GM18867 (cell line): Measurements from ENCODE around the gene CST11.

Experiments
- ATAC-seq: cut with Tn5 transposase; IDR thresholded peaks from one replicate; pipeline ENCODE4 v1.9.1; 2021; ENCODE audit warnings: mild to moderate bottlenecking, moderate library complexity; ENCODE audit not compliant: unreplicated experiment

The CST11 gene

DNA sequence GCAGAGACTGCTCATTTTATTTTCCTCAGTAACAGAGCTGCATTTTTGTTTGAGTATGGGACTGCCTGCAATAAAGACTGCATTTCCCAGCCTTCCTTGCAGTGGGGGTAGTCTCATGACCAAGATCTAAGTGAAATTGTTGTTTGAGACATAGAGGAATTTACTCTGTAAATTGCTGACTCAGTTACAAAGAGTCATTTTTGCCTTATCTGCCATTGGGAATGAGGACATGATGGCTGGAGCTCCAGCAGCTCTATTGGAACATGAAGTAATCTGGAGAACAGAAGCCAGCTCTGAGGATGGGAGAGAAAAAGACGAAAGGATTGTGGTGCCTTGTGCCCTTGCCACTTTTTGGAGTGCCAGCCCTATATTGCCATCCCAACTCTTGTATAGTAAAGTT is 2.1 kb upstream of the CST11 start:
- no peak for ATAC-seq

DNA sequence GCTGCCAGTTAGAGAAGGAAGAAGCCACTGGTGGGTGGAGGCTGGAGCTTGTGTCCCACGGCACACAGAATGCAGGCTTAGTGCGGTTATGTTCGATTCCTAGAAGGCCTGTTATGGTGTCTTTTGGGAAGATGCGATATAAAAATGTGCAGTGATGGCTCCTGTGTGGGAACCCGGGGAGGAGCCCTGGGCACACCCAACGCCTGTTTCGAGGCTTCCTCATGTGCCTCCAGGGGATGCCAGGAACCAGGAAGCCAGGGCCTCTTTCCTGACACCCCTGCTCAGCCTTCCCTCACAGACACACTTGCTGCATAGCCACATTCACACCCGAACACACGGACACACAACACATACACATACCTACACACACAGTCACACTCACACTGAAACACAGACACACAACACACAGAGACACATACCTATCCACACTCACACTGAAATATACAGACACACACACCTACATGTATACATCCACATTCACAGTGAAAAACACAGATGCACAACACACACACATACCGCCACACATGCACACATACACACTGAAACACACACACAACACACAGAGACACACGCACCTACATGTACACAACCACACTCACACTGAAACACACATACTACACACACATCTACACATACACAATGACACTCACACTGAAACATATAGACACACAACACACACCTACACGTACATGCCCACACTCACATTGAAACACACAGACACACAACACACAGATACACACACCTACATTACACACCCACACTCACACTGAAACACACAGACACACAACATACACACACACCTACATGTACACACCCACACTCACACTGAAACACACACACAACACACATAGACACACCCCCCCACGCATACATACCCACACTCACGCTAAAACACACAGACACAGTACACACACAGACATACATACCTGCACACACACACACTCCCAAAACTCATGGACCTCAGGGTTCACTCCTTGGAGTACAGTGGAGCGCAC is 1.2 kb upstream of the CST11 start:
- ATAC-seq, result no peak

DNA sequence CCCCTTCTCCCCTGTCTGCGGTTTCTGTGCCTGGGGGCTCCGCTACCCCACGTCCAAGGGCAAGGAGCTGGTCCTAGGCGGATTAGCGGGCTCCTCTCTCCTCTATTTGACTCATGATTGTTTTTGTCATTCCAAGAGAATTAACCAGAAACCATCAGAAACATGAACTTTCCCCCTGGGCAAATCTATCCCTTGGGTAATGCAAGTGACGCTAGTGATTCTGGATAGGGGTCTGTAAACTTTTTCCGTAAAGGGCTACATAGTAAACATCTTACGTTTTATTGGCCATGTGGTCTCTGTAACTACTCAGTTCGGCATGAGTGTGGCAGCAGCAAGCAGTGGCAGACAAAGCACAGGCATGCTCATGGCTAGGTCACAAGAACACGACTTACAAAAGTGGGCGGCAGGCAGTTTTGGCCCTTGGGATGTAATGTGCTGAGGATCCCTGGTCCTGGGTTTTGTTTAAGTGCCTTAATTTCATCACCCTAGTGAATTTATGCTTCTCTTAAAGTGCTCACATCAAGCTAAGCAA is 654 bp downstream of the CST11 start:
- no peak for ATAC-seq

DNA sequence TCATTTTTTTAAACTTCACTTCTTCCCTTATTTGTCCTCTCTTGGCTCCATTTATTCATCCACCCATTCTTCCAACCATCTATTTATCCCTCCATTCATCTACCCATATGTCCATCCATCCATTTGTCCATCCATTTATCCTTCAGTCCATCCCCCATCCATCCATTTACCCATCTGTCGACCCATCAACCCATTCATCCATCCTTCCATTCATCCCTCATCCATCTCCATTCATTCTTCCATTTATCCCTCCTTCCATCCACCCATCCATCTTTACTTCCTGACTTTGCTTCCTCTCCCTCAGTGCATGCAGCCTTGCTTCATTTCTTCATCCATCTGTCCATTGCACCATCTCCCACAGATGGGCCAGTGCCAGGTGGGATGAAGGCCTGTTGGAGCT is 1.8 kb downstream of the CST11 start:
- ATAC-seq, result no peak

DNA sequence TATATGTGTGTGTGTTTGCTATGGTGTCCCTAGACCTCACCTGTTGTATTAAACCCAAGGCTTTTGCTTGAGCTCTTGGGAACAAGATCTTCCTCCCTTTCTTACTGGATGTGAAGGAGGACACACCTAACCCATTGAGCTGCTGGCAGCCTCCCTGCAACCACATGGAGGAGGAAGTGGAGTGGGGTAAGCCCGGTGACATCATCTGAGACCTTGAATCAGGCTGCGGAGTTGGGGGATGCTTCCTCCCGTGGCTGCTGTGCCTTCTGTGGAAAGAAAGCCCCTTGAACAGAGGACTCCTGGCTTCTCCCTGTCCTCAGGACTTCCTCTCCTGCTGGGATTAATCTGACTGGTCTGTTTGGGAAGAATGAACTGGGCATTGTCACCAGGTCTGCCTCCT is 3.3 kb downstream of the CST11 start:
- ATAC-seq, result no peak

DNA sequence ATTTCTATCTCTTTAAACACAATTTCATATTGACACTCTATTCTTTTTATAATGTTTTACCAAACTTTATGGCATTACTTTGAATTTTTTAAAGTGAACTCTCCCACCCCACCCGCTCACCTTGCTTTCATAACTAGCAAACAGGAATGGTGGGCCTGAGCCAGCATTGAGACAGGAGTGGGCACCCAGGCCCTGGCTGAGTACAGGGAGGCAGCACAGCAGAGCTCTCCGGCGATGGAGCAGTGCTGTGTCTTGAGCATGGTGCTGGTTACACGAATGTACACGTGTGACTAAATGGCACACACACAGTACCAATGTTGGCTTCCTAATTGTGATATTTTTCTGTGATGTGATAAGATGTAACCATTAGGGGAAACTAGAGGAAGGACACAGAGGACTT is 4.5 kb downstream of the CST11 start:
- no peak for ATAC-seq

DNA sequence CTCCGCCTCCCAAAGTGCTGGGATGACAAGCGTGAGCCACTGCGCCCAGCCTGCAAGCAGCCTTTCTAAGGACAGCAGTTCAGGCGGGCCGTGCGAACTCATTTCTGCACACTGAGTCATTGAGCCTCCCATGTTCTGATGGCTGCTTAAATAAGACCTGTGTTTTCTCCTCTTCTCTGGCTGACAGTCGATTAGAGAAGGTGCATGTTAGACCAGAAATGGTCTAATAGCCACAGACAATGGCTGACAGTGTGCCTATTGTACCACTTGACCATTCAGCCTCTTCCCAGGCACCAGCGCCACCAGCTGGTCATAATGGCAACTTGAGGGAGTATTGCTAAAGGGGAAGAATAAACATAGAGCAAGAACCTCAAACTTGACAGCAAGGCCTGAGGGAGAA is 6.2 kb downstream of the CST11 start:
- ATAC-seq, result no peak

DNA sequence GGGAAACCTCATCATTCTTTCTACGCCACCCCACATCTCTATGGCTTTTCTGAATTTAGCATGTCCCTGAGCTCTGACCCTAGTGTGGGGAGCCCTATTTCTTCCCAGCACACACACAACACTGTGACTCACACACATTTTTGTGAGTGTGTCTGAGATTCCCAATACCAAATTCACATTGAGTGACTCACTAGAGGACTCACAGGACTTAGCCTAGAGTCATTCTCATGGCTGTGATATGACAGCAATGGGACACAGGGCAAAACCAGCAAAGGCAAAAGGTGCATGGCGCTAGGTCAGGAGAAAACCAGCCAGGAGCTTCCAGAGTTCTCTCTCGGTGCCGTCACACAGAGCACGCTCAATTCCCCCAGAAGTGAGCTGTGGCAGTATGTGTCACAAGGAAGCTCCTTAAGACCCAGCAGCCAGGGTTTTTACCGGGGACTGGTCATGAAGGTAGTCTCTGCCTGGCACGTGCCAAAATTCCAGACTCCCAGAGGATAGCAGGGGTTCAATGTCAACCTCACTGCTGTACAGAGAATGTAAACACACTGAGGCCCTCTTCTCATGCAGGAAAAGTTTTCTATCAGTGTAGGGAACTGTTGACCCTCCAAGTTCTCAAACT is 7.0 kb downstream of the CST11 start:
- no peak for ATAC-seq

DNA sequence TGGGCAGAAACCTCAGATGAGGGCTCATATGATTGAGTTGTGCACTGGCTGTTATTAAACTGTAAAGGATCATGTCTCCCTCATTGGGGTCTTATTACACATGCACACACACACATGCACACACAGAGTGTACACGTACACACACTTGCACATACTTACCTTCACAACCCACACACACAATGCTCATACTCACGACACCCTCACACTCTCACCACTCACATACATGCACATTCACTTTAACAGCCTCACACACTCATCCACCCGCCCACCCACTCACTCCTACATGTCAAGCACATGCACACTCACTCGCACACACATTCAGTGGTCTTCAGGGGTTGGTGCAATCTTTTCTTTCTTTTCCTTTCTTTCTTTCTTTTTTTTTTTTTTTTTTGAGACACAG is 7.8 kb downstream of the CST11 start:
- ATAC-seq, result no peak

DNA sequence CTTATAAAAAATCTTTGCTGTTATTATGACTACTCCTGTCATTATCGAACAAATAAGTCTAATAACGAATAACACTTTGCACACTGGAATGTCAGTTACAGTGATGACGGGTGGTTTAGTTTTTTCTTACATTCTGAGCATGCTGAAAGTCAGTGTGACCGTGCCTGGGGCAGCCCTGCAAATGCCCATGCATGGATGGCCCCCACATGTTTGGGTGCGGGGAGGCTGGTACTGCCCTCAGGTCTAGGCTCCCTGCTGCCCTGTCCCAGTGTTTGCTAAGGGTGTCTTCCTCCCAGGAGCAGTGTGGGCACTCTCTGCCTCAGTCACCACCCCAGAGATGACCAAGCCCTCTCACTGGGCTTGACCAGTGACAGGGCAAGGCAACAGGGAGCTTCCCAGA is 10.2 kb downstream of the CST11 start:
- no peak for ATAC-seq

DNA sequence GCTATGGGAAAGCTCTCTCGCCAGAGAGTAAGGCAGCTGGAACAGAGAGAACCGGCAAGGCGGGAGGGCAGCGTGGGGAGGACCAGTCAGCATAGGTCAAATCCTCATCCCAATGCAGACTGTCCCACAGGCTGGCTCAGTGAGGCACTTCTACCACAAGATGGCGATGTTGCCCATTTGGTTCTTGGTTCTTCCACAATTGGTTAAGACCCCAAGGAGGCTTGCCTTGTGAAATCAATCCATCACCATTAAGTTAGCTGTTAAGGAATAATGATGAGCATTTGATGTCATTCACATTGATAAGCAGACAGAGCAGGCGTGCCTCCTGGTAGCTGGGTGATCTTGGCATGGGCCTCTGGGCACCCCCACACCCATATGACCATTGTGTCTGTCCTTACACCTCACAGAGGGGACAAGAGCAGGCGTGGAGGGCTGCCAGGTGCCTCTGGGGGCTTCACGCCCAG is 10.8 kb downstream of the CST11 start:
- peak; percentile 85 for ATAC-seq

DNA sequence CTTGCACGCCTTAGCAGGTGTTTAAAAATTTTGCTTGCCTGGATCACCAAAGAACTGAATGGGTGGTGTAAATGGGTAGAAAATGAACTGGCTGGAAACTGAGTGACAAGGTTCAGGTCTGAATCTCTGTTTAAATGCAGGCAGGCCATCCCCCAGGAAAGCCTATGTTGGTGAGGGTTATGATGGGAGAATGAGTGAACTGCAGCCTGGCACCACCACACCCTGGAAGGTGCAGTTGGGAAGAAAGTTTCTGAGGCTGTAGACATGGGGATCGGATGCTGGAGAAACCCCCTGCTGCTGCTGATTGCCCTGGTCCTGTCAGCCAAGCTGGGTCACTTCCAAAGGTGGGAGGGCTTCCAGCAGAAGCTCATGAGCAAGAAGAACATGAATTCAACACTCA is 12.7 kb downstream of the CST11 start:
- ATAC-seq, result no peak

DNA sequence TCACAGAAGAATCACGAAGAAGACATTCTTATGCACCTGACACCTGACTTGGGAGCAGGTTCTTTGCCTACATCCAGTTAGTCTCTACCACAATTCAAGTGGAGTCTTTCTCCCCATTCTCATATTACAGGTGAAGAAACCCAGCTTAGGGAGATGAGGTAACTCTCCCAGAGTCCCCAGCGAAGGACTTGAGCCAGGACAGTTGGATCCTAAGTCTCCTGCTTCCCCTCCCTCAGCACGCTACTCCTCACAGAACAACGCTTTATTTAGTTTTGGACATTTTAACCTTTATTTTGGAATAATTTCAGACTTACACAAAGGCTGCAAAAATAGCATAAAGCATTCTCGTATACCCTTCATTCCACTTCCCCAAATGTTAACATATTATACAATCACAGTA is 14.0 kb downstream of the CST11 start:
- ATAC-seq, result no peak

DNA sequence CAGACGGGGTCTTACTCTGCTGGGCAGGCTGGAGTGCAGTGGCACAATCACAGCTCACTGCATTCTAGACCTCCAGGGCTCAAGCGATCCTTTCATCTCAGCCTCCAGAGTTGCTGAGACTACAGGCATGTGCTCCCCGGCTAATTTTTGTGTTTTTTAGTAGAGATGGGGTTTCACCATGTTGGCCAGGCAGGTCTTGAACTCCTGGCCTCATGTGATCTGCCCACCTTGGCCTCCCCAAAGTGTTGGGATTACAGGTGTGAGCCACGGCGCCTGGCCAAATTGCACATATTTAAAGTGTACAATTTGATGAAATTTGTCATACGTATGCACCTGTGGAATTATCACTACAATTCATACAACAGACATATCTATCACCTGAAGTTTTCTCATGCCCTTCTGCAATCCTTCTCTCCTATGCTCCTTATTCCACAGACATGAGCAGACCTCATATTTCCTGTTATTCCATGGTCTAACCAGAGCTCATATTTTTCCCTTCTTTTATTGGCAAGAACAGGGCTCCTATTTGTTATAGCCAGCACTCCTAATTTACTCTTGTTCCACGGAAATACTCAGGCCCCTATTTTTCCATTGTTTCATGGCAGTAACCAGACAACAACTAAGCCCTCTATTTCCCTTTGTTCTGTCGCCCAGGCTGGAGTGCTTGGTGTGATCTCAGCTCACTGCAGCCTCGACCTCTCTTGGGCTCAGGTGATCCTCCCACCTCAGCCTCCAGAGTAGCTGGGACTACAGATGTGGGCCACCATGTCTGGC is 15.4 kb downstream of the CST11 start:
- no peak for ATAC-seq

DNA sequence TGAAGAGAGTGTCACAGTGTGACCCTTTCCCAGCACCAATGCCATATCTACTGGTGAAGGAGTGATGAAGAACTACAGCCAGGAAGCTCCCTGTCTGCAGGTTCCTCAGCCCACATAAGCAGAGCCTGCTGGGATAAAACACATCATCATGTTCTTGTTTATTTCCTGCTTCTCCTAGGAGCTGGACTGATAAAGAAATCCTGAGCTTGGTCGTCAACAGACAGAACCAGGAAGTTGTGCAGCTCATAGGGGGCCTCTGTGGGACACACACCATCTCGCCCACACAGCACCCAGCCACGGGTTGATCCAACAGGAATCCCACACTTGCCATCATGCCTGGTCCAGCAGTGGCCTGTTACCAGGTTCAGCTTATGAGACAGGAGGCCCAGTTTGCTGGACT is 16.0 kb downstream of the CST11 start:
- ATAC-seq, result no peak

DNA sequence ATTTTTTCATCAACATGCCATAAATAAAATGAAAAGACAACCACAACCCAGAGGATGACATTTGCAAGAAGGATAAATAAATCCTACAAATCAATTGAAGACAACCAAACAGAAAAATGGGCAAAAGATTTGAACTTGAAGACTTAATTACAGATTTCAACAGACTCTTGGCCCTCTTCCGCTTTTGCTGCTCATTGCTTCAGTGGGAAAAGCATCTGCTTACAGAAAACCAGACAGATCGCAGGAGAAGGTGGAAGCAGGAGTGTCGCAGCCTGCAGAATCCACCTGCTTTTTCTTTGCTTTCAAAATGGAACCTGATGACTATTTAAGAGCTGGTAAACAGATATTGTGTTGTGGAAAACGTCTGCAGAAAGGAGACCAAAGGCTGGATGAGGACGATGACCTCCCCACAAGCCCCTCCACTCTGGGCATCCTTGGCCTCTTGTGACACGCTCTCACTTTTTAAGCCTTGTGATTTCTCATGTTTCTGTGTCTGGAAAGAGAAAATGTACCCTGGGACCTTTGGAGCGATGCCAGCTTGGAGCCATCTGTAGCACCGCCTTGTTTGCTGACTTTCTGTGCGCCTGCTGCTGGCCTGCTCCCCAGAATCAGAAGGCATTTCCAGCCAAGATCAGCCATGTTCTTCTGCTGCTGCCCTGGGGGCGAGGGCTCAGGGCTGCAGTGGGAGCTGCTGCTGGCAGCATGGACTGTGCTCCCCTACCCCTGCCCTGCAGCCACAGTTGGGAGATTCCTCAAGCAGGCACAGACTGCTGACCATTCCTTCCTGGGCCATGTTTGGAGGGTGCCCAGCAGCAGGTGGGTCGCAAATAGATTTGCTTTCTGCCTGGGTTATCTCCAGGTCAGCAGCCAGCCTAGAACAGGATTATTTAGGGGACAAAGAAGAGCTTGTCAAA is 16.8 kb downstream of the CST11 start:
- no peak for ATAC-seq

DNA sequence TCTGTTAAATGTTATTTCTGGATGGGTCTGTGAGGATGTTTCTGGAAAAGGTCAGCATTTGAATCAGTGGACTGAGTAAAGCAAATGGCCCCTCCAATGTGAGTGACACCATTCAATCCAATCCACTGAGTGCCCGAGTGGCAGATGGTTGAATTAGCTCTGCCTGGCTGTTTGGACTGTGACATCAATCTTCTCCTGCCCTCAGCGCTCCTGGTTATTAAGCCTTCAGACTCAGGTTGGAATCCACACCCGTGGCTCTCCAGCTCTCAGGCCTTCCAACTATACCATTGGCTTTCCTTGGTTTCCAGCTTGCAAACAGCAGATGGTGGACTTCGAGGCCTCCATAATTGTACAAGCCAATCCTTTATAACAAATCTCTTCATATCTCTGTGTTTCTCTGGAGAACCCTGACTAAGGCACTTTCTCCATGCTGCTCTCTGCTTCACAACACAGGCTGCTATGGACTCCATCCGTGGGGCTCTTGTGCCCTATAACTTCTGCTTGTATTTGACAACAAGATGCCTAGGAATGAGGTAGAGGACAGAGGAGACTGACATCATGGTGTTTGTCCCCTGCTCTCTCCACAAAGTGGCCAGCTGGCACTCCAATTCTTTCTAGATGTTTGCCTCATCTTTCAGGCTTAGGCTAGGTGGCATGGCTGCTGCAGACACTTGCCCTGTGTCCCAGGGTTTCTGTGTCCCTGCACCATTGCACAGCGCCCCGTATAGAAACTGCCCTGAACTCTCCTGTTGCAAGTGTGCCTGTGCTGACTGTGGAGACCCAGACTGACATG is 18.0 kb downstream of the CST11 start:
- ATAC-seq, result no peak

DNA sequence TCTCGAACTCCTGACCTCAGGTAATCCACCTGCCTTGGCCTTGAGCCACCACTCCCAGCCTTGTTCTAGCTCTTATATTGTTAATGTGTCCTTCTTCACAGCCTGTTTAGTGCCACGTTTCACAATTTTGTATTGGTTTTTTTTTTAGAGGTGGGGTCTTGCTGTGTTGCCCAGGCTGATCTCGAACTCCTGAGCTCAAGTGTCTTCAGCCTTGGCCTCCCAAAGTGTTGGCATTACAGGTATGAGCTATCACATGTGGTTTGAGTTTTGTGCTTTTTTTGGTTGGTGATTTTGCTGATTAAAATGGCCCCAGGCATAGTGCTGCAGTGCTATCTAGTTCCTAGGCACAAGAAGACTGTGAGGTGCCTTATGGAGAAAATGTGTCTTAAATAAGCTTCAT is 19.0 kb downstream of the CST11 start:
- ATAC-seq, result no peak

DNA sequence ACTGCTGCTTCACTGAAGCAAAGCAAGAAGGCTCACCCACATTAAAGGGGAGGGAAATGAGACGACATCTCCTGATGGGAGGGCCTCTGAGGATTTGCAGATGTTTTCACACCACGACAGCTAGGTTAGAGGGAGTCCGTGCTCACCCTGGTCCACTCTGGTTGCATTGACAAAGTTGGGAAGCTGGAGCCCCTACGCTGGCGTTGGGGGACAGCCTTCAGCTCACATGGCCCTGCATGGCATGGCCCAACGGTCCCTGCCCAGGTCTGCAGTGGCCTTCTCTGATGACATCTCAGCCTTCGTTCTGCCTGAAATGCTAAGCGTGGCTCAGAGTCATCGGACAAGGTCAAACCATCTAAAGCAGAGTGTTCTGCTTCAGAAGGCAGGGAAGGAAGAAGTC is 27.5 kb downstream of the CST11 start:
- no peak for ATAC-seq
